Activated T-helper 17 cell treated with anti-CD3 and anti-CD28 coated beads, Interleukin-2, amount 50 U/mL, for 72 hours (primary cell): ENCODE results near the gene CREBBP. TPM values are rescaled to one million over a fixed set of nuclear protein-coding genes. Genes with fewer than 3 reads are reported as not detected.
"Not testable (repeated sequence)": the region's sequence is repeated elsewhere in the genome, so short reads cannot be mapped to it uniquely, and the experiment has no call there.

Experiments used
- ATAC-seq: fragments of 150-1000 bp; cut with Tn5 transposase; replicated peaks from 2 replicates; pipeline ENCODE4 v1.10.0; 2021; ENCODE audit warnings: mild to moderate bottlenecking, moderate library complexity
- H3K27ac Mint-ChIP-seq: one replicate; pipeline ENCODE4 v1.8.0; 2022; ENCODE audit warnings: mixed read lengths
- H3K27me3 Mint-ChIP-seq: one replicate; pipeline ENCODE4 v1.8.0; 2022; ENCODE audit warnings: mixed read lengths
- H3K36me3 Mint-ChIP-seq: one replicate; pipeline ENCODE4 v1.8.0; 2022; ENCODE audit warnings: low read depth, mild to moderate bottlenecking, mixed read lengths
- H3K4me1 Mint-ChIP-seq: one replicate; pipeline ENCODE4 v1.8.0; 2022; ENCODE audit warnings: mixed read lengths
- H3K4me3 Mint-ChIP-seq: one replicate; pipeline ENCODE4 v1.8.0; 2022; ENCODE audit warnings: mild to moderate bottlenecking, mixed read lengths
- H3K9me3 Mint-ChIP-seq: one replicate; pipeline ENCODE4 v1.8.0; 2022; ENCODE audit warnings: mixed read lengths
- total RNA-seq, 2 donors: library from RNA; stranded (reverse); gene quantifications; one replicate each; pipeline ENCODE4 v1.2.3, GENCODE V29; 2022

Gene CREBBP
- total RNA-seq, 2 donors from 2014 or later: 55.7 to 58.2 TPM

GRCh38 chr16:3904875-3905274 lies 24.4 kb upstream of the CREBBP start:
- ATAC-seq: no peak
- H3K36me3 Mint-ChIP-seq: no peaks in the 10 kb centered on the region
- H3K4me3 Mint-ChIP-seq: no peak overlapping the region
- H3K4me1 Mint-ChIP-seq: no peaks in the 10 kb centered on the region
- H3K27ac Mint-ChIP-seq: no peak overlapping the region
- H3K9me3 Mint-ChIP-seq: no peaks in the 10 kb centered on the region
- no peaks in the 10 kb centered on the region for H3K27me3 Mint-ChIP-seq

GRCh38 chr16:3890091-3890490 lies 9.6 kb upstream of the CREBBP start:
- no peak for ATAC-seq
- Mint-ChIP-seq H3K9me3 (no peaks in the 10 kb centered on the region), H3K4me3 (no peak overlapping the region), H3K27ac (no peak overlapping the region), H3K36me3 (no peaks in the 10 kb centered on the region), H3K4me1 (no peaks in the 10 kb centered on the region), H3K27me3 (peaks cover 9% of the 10 kb centered on the region)

GRCh38 chr16:3889059-3889458 lies 8.5 kb upstream of the CREBBP start:
- H3K4me1 Mint-ChIP-seq: no peaks in the 10 kb centered on the region
- peaks cover 9% of the 10 kb centered on the region for H3K27me3 Mint-ChIP-seq
- no peaks in the 10 kb centered on the region for H3K9me3 Mint-ChIP-seq
- no peak overlapping the region for H3K27ac Mint-ChIP-seq
- H3K4me3 Mint-ChIP-seq: no peak overlapping the region
- no peak for ATAC-seq
- no peaks in the 10 kb centered on the region for H3K36me3 Mint-ChIP-seq

- H3K27ac Mint-ChIP-seq, ATAC-seq, H3K9me3 Mint-ChIP-seq, H3K36me3 Mint-ChIP-seq, H3K4me1 Mint-ChIP-seq, H3K4me3 Mint-ChIP-seq, H3K27me3 Mint-ChIP-seq: not testable (repeated sequence)
Observed at GRCh38 chr16:3885999-3886398, 5.5 kb upstream of the CREBBP start.

- ATAC-seq: no peak
- peaks cover under 1% of the 10 kb centered on the region for H3K36me3 Mint-ChIP-seq
- no peak overlapping the region for H3K27ac Mint-ChIP-seq
- no peaks in the 10 kb centered on the region for H3K9me3 Mint-ChIP-seq
- no peaks in the 10 kb centered on the region for H3K4me1 Mint-ChIP-seq
- H3K4me3 Mint-ChIP-seq: no peak overlapping the region
- H3K27me3 Mint-ChIP-seq: peaks cover 5% of the 10 kb centered on the region
Observed at GRCh38 chr16:3884398-3884797, 3.9 kb upstream of the CREBBP start.

- Mint-ChIP-seq H3K4me1 (peaks cover 18% of the 10 kb centered on the region), H3K27me3 (no peaks in the 10 kb centered on the region), H3K4me3 (peak overlapping the region; percentile 57), H3K9me3 (no peaks in the 10 kb centered on the region), H3K36me3 (peaks cover 19% of the 10 kb centered on the region), H3K27ac (peak overlapping the region; percentile 87)
- ATAC-seq: no peak
Observed at GRCh38 chr16:3882531-3882930, 2.0 kb upstream of the CREBBP start.

- Mint-ChIP-seq H3K36me3 (peaks cover 29% of the 10 kb centered on the region), H3K27me3 (no peaks in the 10 kb centered on the region), H3K27ac (peak overlapping the region; percentile 87), H3K4me1 (peaks cover 27% of the 10 kb centered on the region), H3K4me3 (peak overlapping the region; percentile 57), H3K9me3 (no peaks in the 10 kb centered on the region)
- no peak for ATAC-seq
Observed at GRCh38 chr16:3881499-3881990, 1.0 kb upstream of the CREBBP start.

- no peaks in the 10 kb centered on the region for H3K27me3 Mint-ChIP-seq
- H3K27ac Mint-ChIP-seq: no peak overlapping the region
- peaks cover 38% of the 10 kb centered on the region for H3K4me1 Mint-ChIP-seq
- H3K4me3 Mint-ChIP-seq: no peak overlapping the region
- H3K9me3 Mint-ChIP-seq: no peaks in the 10 kb centered on the region
- ATAC-seq: peak; percentile 59
- H3K36me3 Mint-ChIP-seq: peaks cover 33% of the 10 kb centered on the region
Observed at GRCh38 chr16:3879887-3880564, 487 bp downstream of the CREBBP start.

- peaks cover 42% of the 10 kb centered on the region for H3K4me1 Mint-ChIP-seq
- no peaks in the 10 kb centered on the region for H3K27me3 Mint-ChIP-seq
- peak overlapping the region; percentile 89 for H3K4me3 Mint-ChIP-seq
- H3K9me3 Mint-ChIP-seq: no peaks in the 10 kb centered on the region
- peak; percentile 20 for ATAC-seq
- peaks cover 33% of the 10 kb centered on the region for H3K36me3 Mint-ChIP-seq
- H3K27ac Mint-ChIP-seq: peak overlapping the region; percentile 75
Observed at GRCh38 chr16:3879258-3879886, 1.1 kb downstream of the CREBBP start.

- peak overlapping the region; percentile 75 for H3K27ac Mint-ChIP-seq
- H3K9me3 Mint-ChIP-seq: no peaks in the 10 kb centered on the region
- peaks cover 33% of the 10 kb centered on the region for H3K36me3 Mint-ChIP-seq
- peaks cover 48% of the 10 kb centered on the region for H3K4me1 Mint-ChIP-seq
- no peak for ATAC-seq
- H3K4me3 Mint-ChIP-seq: peak overlapping the region; percentile 89
- H3K27me3 Mint-ChIP-seq: no peaks in the 10 kb centered on the region
Observed at GRCh38 chr16:3878610-3879009, 1.9 kb downstream of the CREBBP start.

GRCh38 chr16:3876695-3877094 lies 3.8 kb downstream of the CREBBP start:
- no peak for ATAC-seq
- Mint-ChIP-seq H3K27me3 (no peaks in the 10 kb centered on the region), H3K9me3 (no peaks in the 10 kb centered on the region), H3K4me1 (peaks cover 57% of the 10 kb centered on the region), H3K36me3 (peaks cover 33% of the 10 kb centered on the region), H3K4me3 (peak overlapping the region; percentile 89), H3K27ac (no peak overlapping the region)

- Mint-ChIP-seq H3K27me3 (no peaks in the 10 kb centered on the region), H3K27ac (no peak overlapping the region), H3K9me3 (no peaks in the 10 kb centered on the region), H3K4me3 (peak overlapping the region; percentile 89), H3K4me1 (peaks cover 61% of the 10 kb centered on the region), H3K36me3 (peaks cover 33% of the 10 kb centered on the region)
- ATAC-seq: no peak
Observed at GRCh38 chr16:3876160-3876559, 4.4 kb downstream of the CREBBP start.

- peak overlapping the region; percentile 0 for H3K4me3 Mint-ChIP-seq
- H3K27ac Mint-ChIP-seq: peak overlapping the region; percentile 49
- ATAC-seq: no peak
- H3K27me3 Mint-ChIP-seq: no peaks in the 10 kb centered on the region
- H3K4me1 Mint-ChIP-seq: peaks cover 70% of the 10 kb centered on the region
- peaks cover 33% of the 10 kb centered on the region for H3K36me3 Mint-ChIP-seq
- no peaks in the 10 kb centered on the region for H3K9me3 Mint-ChIP-seq
Observed at GRCh38 chr16:3874794-3875692, 5.5 kb downstream of the CREBBP start.

GRCh38 chr16:3874242-3874641 lies 6.3 kb downstream of the CREBBP start:
- peaks cover 32% of the 10 kb centered on the region for H3K36me3 Mint-ChIP-seq
- H3K27ac Mint-ChIP-seq: no peak overlapping the region
- peaks cover 75% of the 10 kb centered on the region for H3K4me1 Mint-ChIP-seq
- H3K27me3 Mint-ChIP-seq: no peaks in the 10 kb centered on the region
- H3K9me3 Mint-ChIP-seq: no peaks in the 10 kb centered on the region
- no peak for ATAC-seq
- no peak overlapping the region for H3K4me3 Mint-ChIP-seq
